Transverse colon (tissue), 4 donors: ENCODE results near the gene KCNA1. TPM values are rescaled to one million over a fixed set of nuclear protein-coding genes. Genes with fewer than 3 reads are reported as not detected.
A peak's percentile ranks its signal among the peaks of the same experiment; 100 is the strongest.

ENCODE experiments used
- DNase-seq: peaks from one replicate; pipeline ENCODE4 v3.0.0-alpha.2; 2019
- H3K27ac ChIP-seq, 4 donors: fragments of 200-600 bp; sonication (generic); 2 replicates each; pipeline ENCODE4 v1.5.1; 2016 to 2018; ENCODE audit warnings: inconsistent platforms in 4 of 4
- H3K27me3 ChIP-seq: fragments of 200-600 bp; sonication (generic); 2 replicates; pipeline ENCODE4 v1.5.1; 2017; ENCODE audit warnings: inconsistent platforms
- H3K36me3 ChIP-seq, 4 donors: fragments of 200-600 bp; sonication (generic); 2 replicates each; pipeline ENCODE4 v1.5.1; 2017 to 2019; ENCODE audit warnings: inconsistent platforms in 4 of 4
- H3K4me1 ChIP-seq, 4 donors: fragments of 200-600 bp; sonication (generic); 2 replicates each; pipeline ENCODE4 v1.5.1; 2017 to 2020; ENCODE audit warnings: inconsistent platforms in 4 of 4
- H3K4me3 ChIP-seq, 4 donors: fragments of 200-600 bp; sonication (generic); 1 replicate in 1 of 4; 2 replicates in 3 of 4; pipeline versions ENCODE4 v1.5.1 to v1.6.1; 2017 to 2019; ENCODE audit warnings: inconsistent platforms in 4 of 4
- H3K9me3 ChIP-seq, 2 donors: fragments of 200-600 bp; sonication (generic); 2 replicates each; pipeline ENCODE4 v1.5.1; 2017 to 2019; ENCODE audit warnings: inconsistent platforms in 2 of 2
- EP300 ChIP-seq: sonication (generic); formaldehyde crosslinking; IDR thresholded peaks from one replicate; pipeline ENCODE4 v1.6.1; 2017; ENCODE audit warnings: antibody characterized with exemption, low read depth
- POLR2A ChIP-seq: fragments of 450-650 bp; IDR thresholded peaks from one replicate; pipeline ENCODE4 v1.6.1; 2016; ENCODE audit warnings: antibody characterized with exemption, mild to moderate bottlenecking, moderate library complexity
- POLR2AphosphoS5 ChIP-seq, 3 donors: sonication (generic); formaldehyde crosslinking; IDR thresholded peaks; one replicate each; pipeline ENCODE4 v1.6.1; 2016; ENCODE audit warnings: antibody characterized with exemption in 3 of 3
- WGBS, 2 donors: methylation state at CpG; one replicate each; pipeline ENCODE4 v1.1.5; 2018; ENCODE audit warnings: low coverage in 1 of 2; 5-methylcytosine and 5-hydroxymethylcytosine counted together
- in situ Hi-C, 4 donors: fragments of 200-750 bp; cut with MboI; loops; one replicate each; pipeline versions ENCODE4 v1.15.0 to v1.15.1; 2017; ENCODE audit warnings: low sequenced_read_pairs in 3 of 4, low pct_ligation_motif_present in 1 of 4, low pct_unique_long_range_greater_than_20kb in 1 of 4
- intact Hi-C: fragments of 100-400 bp; cut with DNase I; formaldehyde crosslinking; loops from one replicate; pipeline ENCODE4 v1.15.1; 2023; ENCODE audit warnings: low total_unique reads
- total RNA-seq, 4 donors: library from RNA; depleted of rRNA; stranded (reverse); fragments of >200 nt; gene quantifications; one replicate each; pipeline ENCODE4 v1.1.0, GENCODE V29; 2016
- TF ChIP-seq, protein P1 (sequence below), 5 experiments: fragments of 200-600 bp in 3 of 5; fragments of 450-650 bp in 2 of 5; sonication (generic) in 3 of 5; IDR thresholded peaks; 1 replicate in 2 of 5; 2 replicates in 3 of 5; pipeline ENCODE4 v1.5.1; 2016 to 2017; ENCODE audit warnings: antibody characterized with exemption in 5 of 5, inconsistent platforms in 3 of 5, mild to moderate bottlenecking in 2 of 5, moderate library complexity in 1 of 5

The KCNA1 gene
- total RNA-seq, 4 donors from 2014 or later = 0.32 to 0.75 (median 0.41) TPM; not detected in 1

DNA sequence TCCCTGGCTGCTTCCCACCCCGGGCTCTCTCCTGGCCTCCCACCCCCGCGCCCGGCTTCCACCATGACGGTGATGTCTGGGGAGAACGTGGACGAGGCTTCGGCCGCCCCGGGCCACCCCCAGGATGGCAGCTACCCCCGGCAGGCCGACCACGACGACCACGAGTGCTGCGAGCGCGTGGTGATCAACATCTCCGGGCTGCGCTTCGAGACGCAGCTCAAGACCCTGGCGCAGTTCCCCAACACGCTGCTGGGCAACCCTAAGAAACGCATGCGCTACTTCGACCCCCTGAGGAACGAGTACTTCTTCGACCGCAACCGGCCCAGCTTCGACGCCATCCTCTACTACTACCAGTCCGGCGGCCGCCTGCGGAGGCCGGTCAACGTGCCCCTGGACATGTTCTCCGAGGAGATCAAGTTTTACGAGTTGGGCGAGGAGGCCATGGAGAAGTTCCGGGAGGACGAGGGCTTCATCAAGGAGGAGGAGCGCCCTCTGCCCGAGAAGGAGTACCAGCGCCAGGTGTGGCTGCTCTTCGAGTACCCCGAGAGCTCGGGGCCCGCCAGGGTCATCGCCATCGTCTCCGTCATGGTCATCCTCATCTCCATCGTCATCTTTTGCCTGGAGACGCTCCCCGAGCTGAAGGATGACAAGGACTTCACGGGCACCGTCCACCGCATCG is 1.8 kb downstream of the KCNA1 start:
- H3K27me3 ChIP-seq = peaks cover 91% of the 10 kb centered on the region
- 62 to 100% methylated on average over 1 to 44 of the region's 61 CpGs for WGBS, 2 donors
- no peak for DNase-seq
- H3K36me3 ChIP-seq = no peaks in the 10 kb centered on the region
- TF ChIP-seq EP300 = no peak
- no peak for TF ChIP-seq POLR2AphosphoS5 (IDR thresholded peaks at IDR 0.05)
- TF ChIP-seq, protein P1, sequence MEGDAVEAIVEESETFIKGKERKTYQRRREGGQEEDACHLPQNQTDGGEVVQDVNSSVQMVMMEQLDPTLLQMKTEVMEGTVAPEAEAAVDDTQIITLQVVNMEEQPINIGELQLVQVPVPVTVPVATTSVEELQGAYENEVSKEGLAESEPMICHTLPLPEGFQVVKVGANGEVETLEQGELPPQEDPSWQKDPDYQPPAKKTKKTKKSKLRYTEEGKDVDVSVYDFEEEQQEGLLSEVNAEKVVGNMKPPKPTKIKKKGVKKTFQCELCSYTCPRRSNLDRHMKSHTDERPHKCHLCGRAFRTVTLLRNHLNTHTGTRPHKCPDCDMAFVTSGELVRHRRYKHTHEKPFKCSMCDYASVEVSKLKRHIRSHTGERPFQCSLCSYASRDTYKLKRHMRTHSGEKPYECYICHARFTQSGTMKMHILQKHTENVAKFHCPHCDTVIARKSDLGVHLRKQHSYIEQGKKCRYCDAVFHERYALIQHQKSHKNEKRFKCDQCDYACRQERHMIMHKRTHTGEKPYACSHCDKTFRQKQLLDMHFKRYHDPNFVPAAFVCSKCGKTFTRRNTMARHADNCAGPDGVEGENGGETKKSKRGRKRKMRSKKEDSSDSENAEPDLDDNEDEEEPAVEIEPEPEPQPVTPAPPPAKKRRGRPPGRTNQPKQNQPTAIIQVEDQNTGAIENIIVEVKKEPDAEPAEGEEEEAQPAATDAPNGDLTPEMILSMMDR (IDR thresholded peaks at IDR 0.05) = no peak
- TF ChIP-seq POLR2A = no peak
- in situ Hi-C loops = no loop called here
- no peak overlapping the region for H3K27ac ChIP-seq
- H3K9me3 ChIP-seq = no peaks in the 10 kb centered on the region
- peaks cover 0 to 27% (median 14%) of the 10 kb centered on the region in 4 donors for H3K4me1 ChIP-seq
- H3K4me3 ChIP-seq = peak overlapping the region in 2 of 4 donors; percentile 31 to 57
- intact Hi-C loops = loop anchor here (10.0 kb wide), 1 partner anchor 47 kb away; no protein-coding TSS in a partner anchor

DNA sequence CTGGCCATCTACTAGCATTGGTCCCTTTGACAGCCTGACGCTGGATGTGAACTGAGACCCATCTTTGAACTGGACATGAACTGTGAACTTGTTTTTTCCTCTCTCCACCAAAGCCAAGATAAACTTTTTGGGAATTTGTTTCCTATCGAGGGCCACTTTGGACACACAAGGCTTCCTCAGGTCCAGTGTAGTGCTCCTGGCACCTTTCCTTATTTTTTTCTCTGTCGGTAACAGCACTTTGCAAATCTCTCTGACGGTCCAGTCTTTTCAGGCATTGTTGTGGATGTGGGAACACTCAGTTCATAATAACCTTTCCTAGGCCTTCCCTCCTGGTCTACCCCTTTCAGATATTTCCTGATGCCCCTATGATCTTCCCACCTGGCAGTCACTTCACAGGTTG is 5.0 kb downstream of the KCNA1 start:
- DNase-seq = no peak
- no peak overlapping the region for H3K4me3 ChIP-seq
- no peaks in the 10 kb centered on the region for H3K36me3 ChIP-seq
- no peak overlapping the region for H3K27ac ChIP-seq
- WGBS, 2 donors = 69 to 80% methylated on average over 4 of the region's 4 CpGs
- in situ Hi-C loops (no loop called here), intact Hi-C loops (loop anchor here (10.0 kb wide), 1 partner anchor 50 kb away; no protein-coding TSS in a partner anchor)
- peaks cover 78% of the 10 kb centered on the region for H3K27me3 ChIP-seq
- H3K4me1 ChIP-seq = peaks cover 0 to 15% (median 6%) of the 10 kb centered on the region in 4 donors
- TF ChIP-seq, protein P1 (IDR thresholded peaks at IDR 0.05) = no peak
- no peak for TF ChIP-seq POLR2AphosphoS5 (IDR thresholded peaks at IDR 0.05)
- H3K9me3 ChIP-seq = no peaks in the 10 kb centered on the region

DNA sequence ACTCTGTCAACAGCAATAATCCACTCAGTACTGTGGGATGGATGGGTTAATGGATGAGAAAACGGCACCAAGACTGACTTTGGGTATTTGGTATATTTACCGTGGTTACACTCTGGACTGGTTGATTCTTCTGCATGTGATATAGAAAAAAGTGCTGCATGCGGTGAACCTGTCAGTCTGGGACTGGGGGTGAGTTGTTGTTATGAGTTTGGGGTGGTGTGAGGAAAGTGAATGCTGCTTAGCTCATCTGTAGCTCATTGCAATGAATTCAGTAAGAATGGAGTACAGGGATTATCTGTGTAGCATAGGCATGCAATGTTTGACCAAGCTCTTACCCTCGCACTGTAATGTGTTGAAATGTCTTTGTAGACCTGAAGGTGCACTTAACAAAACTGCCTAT is 6.0 kb downstream of the KCNA1 start:
- H3K4me1 ChIP-seq = peaks cover 0 to 4% (median under 1%) of the 10 kb centered on the region in 4 donors
- TF ChIP-seq POLR2AphosphoS5 (IDR thresholded peaks at IDR 0.05) (no peak), POLR2A (no peak), EP300 (no peak)
- TF ChIP-seq, protein P1 (IDR thresholded peaks at IDR 0.05) = no peak
- H3K27ac ChIP-seq = no peak overlapping the region
- no peaks in the 10 kb centered on the region for H3K9me3 ChIP-seq
- peaks cover 74% of the 10 kb centered on the region for H3K27me3 ChIP-seq
- intact Hi-C loops (loop anchor here (10.0 kb wide), 1 partner anchor 51 kb away; no protein-coding TSS in a partner anchor), in situ Hi-C loops (no loop called here)
- no peak for DNase-seq
- H3K36me3 ChIP-seq = no peaks in the 10 kb centered on the region
- 81 to 92% methylated on average over 1 to 4 of the region's 4 CpGs for WGBS, 2 donors
- H3K4me3 ChIP-seq = no peak overlapping the region

- TF ChIP-seq POLR2A = no peak
- TF ChIP-seq, protein P1 (IDR thresholded peaks at IDR 0.05) = no peak
- no peak for TF ChIP-seq EP300
- TF ChIP-seq POLR2AphosphoS5 (IDR thresholded peaks at IDR 0.05) = no peak
- Histone ChIP-seq H3K4me1 (no peaks in the 10 kb centered on the region), H3K27me3 (peaks cover 55% of the 10 kb centered on the region), H3K9me3 (no peaks in the 10 kb centered on the region), H3K4me3 (no peak overlapping the region), H3K27ac (no peak overlapping the region), H3K36me3 (no peaks in the 10 kb centered on the region)
- DNase-seq = no peak
- WGBS, 2 donors = 67 to 78% methylated on average over 4 to 6 of the region's 6 CpGs
- intact Hi-C loops (loop anchor here (10.0 kb wide), 1 partner anchor 54 kb away; no protein-coding TSS in a partner anchor), in situ Hi-C loops (no loop called here)
These were observed 9.4 kb downstream of the KCNA1 start for GRCh38 chr12:4918950-4919660.
